Panc1 (cell line): ENCODE measurements around the gene PTRH2. TPM values are rescaled to one million over a fixed set of nuclear protein-coding genes. Genes with fewer than 3 reads are reported as not detected.

ENCODE experiments used
- ATAC-seq: fragments of 200-7000 bp; cut with Tn5 transposase; 2 replicates; pipeline ENCODE4 v1.9.1; 2020; ENCODE audit warnings: mild to moderate bottlenecking, moderate library complexity
- BruUV-seq: library from RNA; stranded (reverse); fragments of 400-500 nt; replicated peaks from 2 replicates; lab custom pipeline; 2021; lab: Mats Ljungman, UMichigan
- CTCF ChIA-PET: fragments of 300-600 bp; sonication (Branson Sonifier 250); formaldehyde crosslinking; loops from one replicate; lab custom pipeline; 2022; ENCODE audit warnings: antibody characterized with exemption; lab: Charles Lee
- POLR2A ChIA-PET: fragments of 300-600 bp; sonication (Branson Sonifier 250); formaldehyde crosslinking; loops from one replicate; lab custom pipeline; 2022; ENCODE audit warnings: antibody characterized with exemption; lab: Charles Lee
- DNase-seq: peaks from one replicate; pipeline ENCODE4 v3.0.0-alpha.2; 2010; ENCODE audit warnings: low read depth, low spot score
- H3K27ac ChIP-seq: 2 replicates; pipeline ENCODE4 v1.5.1; 2011; ENCODE audit warnings: mild to moderate bottlenecking, low read length, inconsistent platforms
- H3K27me3 ChIP-seq: fragments of 200-500 bp; sonication (Bioruptor generic); 2 replicates; pipeline ENCODE4 v1.6.0; 2014; ENCODE audit warnings: low read length, inconsistent platforms; ENCODE audit not compliant: control insufficient read depth, insufficient read depth
- H3K36me3 ChIP-seq: fragments of 200-500 bp; sonication (Bioruptor generic); 2 replicates; pipeline ENCODE4 v1.5.1; 2014; ENCODE audit warnings: inconsistent platforms, mild to moderate bottlenecking, low read length, moderate library complexity; ENCODE audit not compliant: control insufficient read depth, insufficient read depth
- H3K4me1 ChIP-seq: 2 replicates; pipeline ENCODE4 v1.5.1; 2011; ENCODE audit warnings: inconsistent platforms, mild to moderate bottlenecking, low read length, moderate library complexity; ENCODE audit not compliant: control insufficient read depth, insufficient read depth
- H3K4me3 ChIP-seq, 2 experiments: 2 replicates each; pipeline ENCODE4 v1.5.1; 2011 to 2012; ENCODE audit warnings: low read depth in 2 of 2, low read length in 2 of 2, mild to moderate bottlenecking in 2 of 2, inconsistent platforms in 1 of 2, moderate library complexity in 1 of 2
- H3K9me3 ChIP-seq: fragments of 200-500 bp; sonication (Bioruptor generic); 2 replicates; pipeline ENCODE4 v1.5.1; 2014; ENCODE audit warnings: low read depth, mild to moderate bottlenecking, inconsistent platforms, low read length, moderate library complexity; ENCODE audit not compliant: control insufficient read depth, insufficient read depth
- CTCF ChIP-seq: fragments of 450-650 bp; IDR thresholded peaks from 2 replicates; pipeline ENCODE4 v1.5.1; 2017; ENCODE audit warnings: mild to moderate bottlenecking
- POLR2AphosphoS5 ChIP-seq: IDR thresholded peaks from 2 replicates; pipeline ENCODE4 v1.6.1; 2012; ENCODE audit warnings: mild to moderate bottlenecking, low read depth, low read length, moderate library complexity
- REST ChIP-seq, 2 experiments: IDR thresholded peaks; 2 replicates each; pipeline ENCODE4 v1.6.1; 2011 to 2012; ENCODE audit warnings: low read depth in 2 of 2, control low read depth in 1 of 2, low read length in 1 of 2, mild to moderate bottlenecking in 1 of 2, moderate library complexity in 1 of 2; ENCODE audit not compliant: insufficient read depth in 1 of 2
- SIN3A ChIP-seq: IDR thresholded peaks from 2 replicates; pipeline ENCODE4 v1.6.1; 2012; ENCODE audit warnings: low read depth, mild to moderate bottlenecking, low read length, moderate library complexity, borderline replicate concordance; ENCODE audit not compliant: insufficient read depth
- TCF7L2 ChIP-seq: IDR thresholded peaks from 2 replicates; pipeline ENCODE4 v1.6.1; 2011; ENCODE audit warnings: mild to moderate bottlenecking, low read depth, low read length, inconsistent platforms
- in situ Hi-C: cut with HindIII; loops from 2 replicates; pipeline ENCODE4 v1.10.0; 2016; ENCODE audit warnings: low sequenced_read_pairs, low pct_unique_long_range_greater_than_20kb
- intact Hi-C: fragments of 100-400 bp; cut with micrococcal nuclease; formaldehyde crosslinking; loops from one replicate; pipeline ENCODE4 v1.10.0; 2022; ENCODE audit not compliant: unreplicated experiment
- total RNA-seq: library from RNA; stranded (reverse); gene quantifications from one replicate; pipeline ENCODE4 v1.2.1, GENCODE V29; 2021; ENCODE audit not compliant: unreplicated experiment

Gene PTRH2
- total RNA-seq, 1 experiment from 2014 or later = 40.2 TPM

- intact Hi-C loops = no loop called here
- H3K27me3 ChIP-seq = no peaks in the 10 kb centered on the region
- ATAC-seq = no peak
- no peak overlapping the region for H3K4me3 ChIP-seq
- in situ Hi-C loops = no loop called here
- BruUV-seq = no TSS peak
- peaks cover 13% of the 10 kb centered on the region for H3K36me3 ChIP-seq
- peaks cover 29% of the 10 kb centered on the region for H3K4me1 ChIP-seq
- DNase-seq = no peak
- H3K9me3 ChIP-seq = no peaks in the 10 kb centered on the region
- POLR2A ChIA-PET = no interaction called here
- H3K27ac ChIP-seq = peak overlapping the region; percentile 55; the same call in 1 of the 2 replicates
- CTCF ChIA-PET = interaction anchor here (0.5 kb wide), 1 partner anchor 139 kb away, joined by 4 read pairs; no protein-coding TSS in a partner anchor
- TF ChIP-seq POLR2AphosphoS5 = no peak
- no peak for TF ChIP-seq SIN3A
- no peak for TF ChIP-seq CTCF
- TF ChIP-seq TCF7L2 = no peak
- no peak for TF ChIP-seq REST (IDR thresholded peaks at IDR 0.05; ENCODE audit: insufficient read depth in 1 of 2, low read depth in 2 of 2, low read length in 1 of 2)
Measured at GRCh38 chr17:59711936-59712335, 4.7 kb upstream of the PTRH2 start.

- TF ChIP-seq TCF7L2 = no peak
- no peak for TF ChIP-seq SIN3A
- no peak for TF ChIP-seq POLR2AphosphoS5
- no peak for TF ChIP-seq REST (IDR thresholded peaks at IDR 0.05; ENCODE audit: insufficient read depth in 1 of 2, low read depth in 2 of 2, low read length in 1 of 2)
- TF ChIP-seq CTCF = no peak
- Histone ChIP-seq H3K27ac (peak overlapping the region; percentile 96), H3K9me3 (no peaks in the 10 kb centered on the region), H3K27me3 (no peaks in the 10 kb centered on the region), H3K4me1 (peaks cover 24% of the 10 kb centered on the region), H3K4me3 (peak overlapping the region; percentile 99), H3K36me3 (peaks cover 30% of the 10 kb centered on the region)
- ChIA-PET CTCF (interaction anchor here (0.6 kb wide), 1 partner anchor 136 kb away, joined by 5 read pairs; no protein-coding TSS in a partner anchor), POLR2A (interaction anchor here (0.5 to 2.3 kb wide), 8 partner anchors 49 to 414 kb away, joined by 3 to 12 read pairs (median 4); no protein-coding TSS in a partner anchor)
- BruUV-seq = no TSS peak
- DNase-seq (no peak), ATAC-seq (peak; percentile 5; the same call in 1 of the 2 replicates)
- intact Hi-C loops (no loop called here), in situ Hi-C loops (no loop called here)
Measured at GRCh38 chr17:59707971-59708430, 771 bp upstream of the PTRH2 start.
